HG02981 (cell line): ENCODE results near the gene RGS7.
A peak's percentile ranks its signal among the peaks of the same experiment; 100 is the strongest.
"Not testable (repeated sequence)": the region's sequence is repeated elsewhere in the genome, so short reads cannot be mapped to it uniquely, and the experiment has no call there.

Experiments
- ATAC-seq: cut with Tn5 transposase; IDR thresholded peaks from one replicate; pipeline ENCODE4 v1.9.1; 2021; ENCODE audit warnings: mild to moderate bottlenecking, moderate library complexity; ENCODE audit not compliant: unreplicated experiment

RGS7 gene

GRCh38 chr1:240999826-241000225 lies 357.2 kb downstream of the RGS7 start:
- ATAC-seq, result no peak

GRCh38 chr1:240998441-240999015 lies 358.5 kb downstream of the RGS7 start:
- no peak for ATAC-seq

- ATAC-seq, result no peak
These were observed 359.0 kb downstream of the RGS7 start for GRCh38 chr1:240998024-240998423.

- ATAC-seq, result no peak
These were observed 364.0 kb downstream of the RGS7 start for GRCh38 chr1:240993004-240993403.

GRCh38 chr1:240991230-240991629 lies 365.8 kb downstream of the RGS7 start:
- ATAC-seq, result no peak

GRCh38 chr1:240987928-240988327 lies 369.1 kb downstream of the RGS7 start:
- no peak for ATAC-seq

GRCh38 chr1:240985081-240985480 lies 371.9 kb downstream of the RGS7 start:
- ATAC-seq, result no peak

GRCh38 chr1:240980342-240980741 lies 376.7 kb downstream of the RGS7 start:
- peak; percentile 60 for ATAC-seq

GRCh38 chr1:240976685-240977084 lies 380.3 kb downstream of the RGS7 start:
- ATAC-seq, result no peak

- no peak for ATAC-seq
These were observed 383.1 kb downstream of the RGS7 start for GRCh38 chr1:240973875-240974274.

GRCh38 chr1:240972059-240972458 lies 384.9 kb downstream of the RGS7 start:
- ATAC-seq, result not testable (repeated sequence)

GRCh38 chr1:240970253-240970652 lies 386.8 kb downstream of the RGS7 start:
- ATAC-seq, result no peak

GRCh38 chr1:240968864-240969263 lies 388.1 kb downstream of the RGS7 start:
- ATAC-seq, result no peak

GRCh38 chr1:240967070-240967724 lies 389.8 kb downstream of the RGS7 start:
- no peak for ATAC-seq

- ATAC-seq, result no peak
These were observed 391.4 kb downstream of the RGS7 start for GRCh38 chr1:240965581-240966091.

- ATAC-seq, result no peak
These were observed 394.9 kb downstream of the RGS7 start for GRCh38 chr1:240962086-240962485.

- no peak for ATAC-seq
These were observed 400.6 kb downstream of the RGS7 start for GRCh38 chr1:240956424-240956823.

GRCh38 chr1:240956020-240956419 lies 401.0 kb downstream of the RGS7 start:
- no peak for ATAC-seq

- ATAC-seq, result no peak
These were observed 409.4 kb downstream of the RGS7 start for GRCh38 chr1:240947438-240948224.

GRCh38 chr1:240946926-240947325 lies 410.1 kb downstream of the RGS7 start:
- ATAC-seq, result no peak

- no peak for ATAC-seq
These were observed 414.1 kb downstream of the RGS7 start for GRCh38 chr1:240942901-240943300.
